WTC11 (cell line): ENCODE results near the gene JAKMIP1. TPM values are rescaled to one million over a fixed set of nuclear protein-coding genes. Genes with fewer than 3 reads are reported as not detected.
A peak's percentile ranks its signal among the peaks of the same experiment; 100 is the strongest.

Experiments
- ATAC-seq: fragments of 200-7000 bp; cut with Tn5 transposase; 2 replicates; pipeline ENCODE4 v1.10.0; 2021; ENCODE audit warnings: mild to moderate bottlenecking, moderate library complexity
- CTCF ChIA-PET: fragments of 300-600 bp; sonication (Branson Sonifier 250); formaldehyde crosslinking; loops from one replicate; lab custom pipeline; 2021; ENCODE audit warnings: antibody characterized with exemption; lab: Charles Lee
- POLR2A ChIA-PET: fragments of 350-600 bp; sonication (Branson Sonifier 250); formaldehyde crosslinking; loops from one replicate; lab custom pipeline; 2021; ENCODE audit warnings: antibody characterized with exemption; lab: Charles Lee
- DNase-seq: peaks from one replicate; pipeline ENCODE4 v3.0.0; 2021; ENCODE audit warnings: low spot score
- H3K27ac Mint-ChIP-seq: 2 replicates; pipeline ENCODE4 v1.8.0; 2021; ENCODE audit warnings: mixed read lengths
- H3K27me3 Mint-ChIP-seq: 2 replicates; pipeline ENCODE4 v1.8.0; 2021; ENCODE audit warnings: low read depth, mild to moderate bottlenecking, moderate library complexity, mixed read lengths
- H3K36me3 Mint-ChIP-seq: 2 replicates; pipeline ENCODE4 v1.8.0; 2021; ENCODE audit warnings: mixed read lengths
- H3K4me1 Mint-ChIP-seq: 2 replicates; pipeline ENCODE4 v1.8.0; 2022; ENCODE audit warnings: mixed read lengths
- H3K4me3 Mint-ChIP-seq: 2 replicates; pipeline ENCODE4 v1.8.0; 2021; ENCODE audit warnings: mild to moderate bottlenecking, moderate library complexity, mixed read lengths
- H3K9me3 Mint-ChIP-seq: 2 replicates; pipeline ENCODE4 v1.8.0; 2021; ENCODE audit warnings: mixed read lengths
- CREM ChIP-seq: sonication (generic); formaldehyde crosslinking; IDR thresholded peaks from 2 replicates; pipeline ENCODE4 v1.8.1; 2022; ENCODE audit warnings: mild to moderate bottlenecking, missing genetic modification reagents, moderate library complexity
- ELF4 ChIP-seq: sonication (generic); formaldehyde crosslinking; IDR thresholded peaks from 2 replicates; pipeline ENCODE4 v1.8.1; 2022; ENCODE audit warnings: low read depth, mild to moderate bottlenecking, moderate library complexity, missing genetic modification reagents
- FOXJ3 ChIP-seq: sonication (generic); formaldehyde crosslinking; IDR thresholded peaks from 2 replicates; pipeline ENCODE4 v1.9.0; 2021; ENCODE audit warnings: missing genetic modification reagents, mild to moderate bottlenecking, borderline replicate concordance
- FOXP1 ChIP-seq: sonication (generic); formaldehyde crosslinking; IDR thresholded peaks from 2 replicates; pipeline ENCODE4 v1.8.0; 2022; ENCODE audit warnings: missing genetic modification reagents, mild to moderate bottlenecking, moderate library complexity, borderline replicate concordance
- JUN ChIP-seq: sonication (generic); formaldehyde crosslinking; IDR thresholded peaks from 2 replicates; pipeline ENCODE4 v1.8.0; 2023; ENCODE audit warnings: mild to moderate bottlenecking, missing genetic modification reagents
- NFE2L1 ChIP-seq: sonication (generic); formaldehyde crosslinking; IDR thresholded peaks from 2 replicates; pipeline ENCODE4 v1.8.1; 2023; ENCODE audit warnings: missing genetic modification reagents
- NR1H2 ChIP-seq: sonication (generic); formaldehyde crosslinking; IDR thresholded peaks from 2 replicates; pipeline ENCODE4 v1.9.0; 2021; ENCODE audit warnings: mild to moderate bottlenecking, moderate library complexity, missing genetic modification reagents
- NR2C2 ChIP-seq: sonication (generic); formaldehyde crosslinking; IDR thresholded peaks from 2 replicates; pipeline ENCODE4 v1.8.0; 2022; ENCODE audit warnings: mild to moderate bottlenecking, missing genetic modification reagents
- PRRX2 ChIP-seq: fragments of 250-450 bp; sonication (Bioruptor Pico); IDR thresholded peaks from 2 replicates; pipeline ENCODE4 v1.8.0; 2021; ENCODE audit warnings: mild to moderate bottlenecking
- RELA ChIP-seq: sonication (generic); formaldehyde crosslinking; IDR thresholded peaks from 2 replicates; pipeline ENCODE4 v1.8.1; 2022; ENCODE audit warnings: missing genetic modification reagents, mild to moderate bottlenecking, borderline replicate concordance
- RORB ChIP-seq: fragments of 250-450 bp; sonication (Bioruptor Pico); IDR thresholded peaks from 2 replicates; pipeline ENCODE4 v1.9.0; 2021; ENCODE audit warnings: mild to moderate bottlenecking
- SOX15 ChIP-seq: fragments of 250-450 bp; sonication (Bioruptor Pico); IDR thresholded peaks from 2 replicates; pipeline ENCODE4 v1.9.0; 2021; ENCODE audit warnings: mild to moderate bottlenecking
- TP53 ChIP-seq: sonication (generic); formaldehyde crosslinking; IDR thresholded peaks from 2 replicates; pipeline ENCODE4 v1.8.1; 2023; ENCODE audit warnings: mild to moderate bottlenecking, missing genetic modification reagents
- ZBTB21 ChIP-seq: sonication (generic); formaldehyde crosslinking; IDR thresholded peaks from 2 replicates; pipeline ENCODE4 v1.8.1; 2023; ENCODE audit warnings: mild to moderate bottlenecking, missing genetic modification reagents, borderline replicate concordance
- ZNF263 ChIP-seq: sonication (generic); formaldehyde crosslinking; IDR thresholded peaks from 2 replicates; pipeline ENCODE4 v1.8.1; 2022; ENCODE audit warnings: low read depth, mild to moderate bottlenecking, moderate library complexity, missing genetic modification reagents
- total RNA-seq: library from RNA; stranded (reverse); gene quantifications from 3 replicates; pipeline ENCODE4 v1.2.3, GENCODE V29; 2021
- TF ChIP-seq, protein P1 (sequence below): sonication (generic); formaldehyde crosslinking; conservative IDR thresholded peaks from 2 replicates; pipeline ENCODE4 v1.8.1; 2023; ENCODE audit warnings: mild to moderate bottlenecking, low read depth, missing genetic modification reagents, moderate library complexity
- TF ChIP-seq, protein P2 (sequence below): sonication (generic); formaldehyde crosslinking; IDR thresholded peaks from 2 replicates; pipeline ENCODE4 v1.8.1; 2022; ENCODE audit warnings: low read depth, missing genetic modification reagents, borderline replicate concordance
- TF ChIP-seq, protein P3 (sequence below): sonication (generic); formaldehyde crosslinking; IDR thresholded peaks from 2 replicates; pipeline ENCODE4 v1.8.0; 2022; ENCODE audit warnings: mild to moderate bottlenecking, missing genetic modification reagents
- TF ChIP-seq, protein P4 (sequence below): sonication (generic); formaldehyde crosslinking; IDR thresholded peaks from 2 replicates; pipeline ENCODE4 v1.8.0; 2023; ENCODE audit warnings: missing genetic modification reagents
- TF ChIP-seq, protein P5 (sequence below): fragments of 250-450 bp; sonication (Bioruptor Pico); IDR thresholded peaks from 2 replicates; pipeline ENCODE4 v1.9.0; 2021; ENCODE audit warnings: moderate library complexity, mild to moderate bottlenecking, inconsistent platforms, borderline replicate concordance
- TF ChIP-seq, protein P6 (sequence below): fragments of 250-450 bp; sonication (Bioruptor Pico); IDR thresholded peaks from 2 replicates; pipeline ENCODE4 v1.9.0; 2021; ENCODE audit warnings: mild to moderate bottlenecking

JAKMIP1 gene
- total RNA-seq, 1 experiment from 2014 or later = 4.0 TPM

DNA sequence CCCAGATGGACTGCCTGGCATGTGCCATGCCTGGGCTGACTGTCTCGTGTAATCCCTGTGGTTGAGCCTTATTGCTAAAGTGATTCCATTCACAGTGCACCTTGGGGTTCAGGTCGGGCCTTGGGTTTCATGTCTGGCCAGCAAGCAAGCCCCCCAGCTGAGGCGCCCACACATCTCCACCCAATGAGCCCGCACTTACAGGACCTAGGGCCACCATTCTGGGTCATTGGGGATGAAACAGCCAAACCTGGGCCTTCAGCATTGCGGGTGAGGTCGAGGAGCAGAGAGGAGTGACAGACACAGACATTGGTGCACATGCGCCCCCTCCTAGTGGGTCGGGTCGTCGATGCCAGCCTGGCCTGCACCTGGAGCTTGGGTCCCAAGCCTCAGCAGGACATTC lies 48.0 kb upstream of the JAKMIP1 start (continued):
- TF ChIP-seq, protein P1, sequence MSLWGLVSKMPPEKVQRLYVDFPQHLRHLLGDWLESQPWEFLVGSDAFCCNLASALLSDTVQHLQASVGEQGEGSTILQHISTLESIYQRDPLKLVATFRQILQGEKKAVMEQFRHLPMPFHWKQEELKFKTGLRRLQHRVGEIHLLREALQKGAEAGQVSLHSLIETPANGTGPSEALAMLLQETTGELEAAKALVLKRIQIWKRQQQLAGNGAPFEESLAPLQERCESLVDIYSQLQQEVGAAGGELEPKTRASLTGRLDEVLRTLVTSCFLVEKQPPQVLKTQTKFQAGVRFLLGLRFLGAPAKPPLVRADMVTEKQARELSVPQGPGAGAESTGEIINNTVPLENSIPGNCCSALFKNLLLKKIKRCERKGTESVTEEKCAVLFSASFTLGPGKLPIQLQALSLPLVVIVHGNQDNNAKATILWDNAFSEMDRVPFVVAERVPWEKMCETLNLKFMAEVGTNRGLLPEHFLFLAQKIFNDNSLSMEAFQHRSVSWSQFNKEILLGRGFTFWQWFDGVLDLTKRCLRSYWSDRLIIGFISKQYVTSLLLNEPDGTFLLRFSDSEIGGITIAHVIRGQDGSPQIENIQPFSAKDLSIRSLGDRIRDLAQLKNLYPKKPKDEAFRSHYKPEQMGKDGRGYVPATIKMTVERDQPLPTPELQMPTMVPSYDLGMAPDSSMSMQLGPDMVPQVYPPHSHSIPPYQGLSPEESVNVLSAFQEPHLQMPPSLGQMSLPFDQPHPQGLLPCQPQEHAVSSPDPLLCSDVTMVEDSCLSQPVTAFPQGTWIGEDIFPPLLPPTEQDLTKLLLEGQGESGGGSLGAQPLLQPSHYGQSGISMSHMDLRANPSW = no peak

DNA sequence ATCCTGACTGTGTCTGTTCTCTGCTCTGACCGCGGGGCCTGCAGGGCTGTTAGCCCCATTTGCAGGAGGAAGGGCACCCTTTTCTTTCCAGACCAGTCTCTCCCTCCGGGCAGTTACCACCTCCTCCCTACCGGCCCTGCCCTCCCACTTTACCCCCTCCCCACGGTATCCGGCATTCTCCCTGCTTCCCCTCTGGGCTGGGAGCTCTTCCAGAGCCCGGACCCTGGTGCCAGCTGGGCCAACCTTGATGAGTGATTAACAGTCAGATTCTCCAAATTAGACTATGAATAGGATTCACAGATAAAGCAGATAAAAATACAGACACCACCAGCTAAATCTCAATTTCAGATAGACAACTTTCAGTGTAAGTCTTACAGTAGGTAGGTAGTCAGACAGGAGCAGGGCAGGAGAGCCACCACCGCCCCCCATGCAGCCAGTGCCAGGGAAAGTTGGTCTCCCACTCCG lies 45.9 kb upstream of the JAKMIP1 start:
- ATAC-seq = peak; percentile 3; the same call in 1 of the 2 replicates
- CTCF ChIA-PET = interaction anchor here (1.0 to 31.0 kb wide), 8 partner anchors 14 to 248 kb away, joined by 3 to 713 read pairs (median 4); partner anchors contain the start of gene WFS1

DNA sequence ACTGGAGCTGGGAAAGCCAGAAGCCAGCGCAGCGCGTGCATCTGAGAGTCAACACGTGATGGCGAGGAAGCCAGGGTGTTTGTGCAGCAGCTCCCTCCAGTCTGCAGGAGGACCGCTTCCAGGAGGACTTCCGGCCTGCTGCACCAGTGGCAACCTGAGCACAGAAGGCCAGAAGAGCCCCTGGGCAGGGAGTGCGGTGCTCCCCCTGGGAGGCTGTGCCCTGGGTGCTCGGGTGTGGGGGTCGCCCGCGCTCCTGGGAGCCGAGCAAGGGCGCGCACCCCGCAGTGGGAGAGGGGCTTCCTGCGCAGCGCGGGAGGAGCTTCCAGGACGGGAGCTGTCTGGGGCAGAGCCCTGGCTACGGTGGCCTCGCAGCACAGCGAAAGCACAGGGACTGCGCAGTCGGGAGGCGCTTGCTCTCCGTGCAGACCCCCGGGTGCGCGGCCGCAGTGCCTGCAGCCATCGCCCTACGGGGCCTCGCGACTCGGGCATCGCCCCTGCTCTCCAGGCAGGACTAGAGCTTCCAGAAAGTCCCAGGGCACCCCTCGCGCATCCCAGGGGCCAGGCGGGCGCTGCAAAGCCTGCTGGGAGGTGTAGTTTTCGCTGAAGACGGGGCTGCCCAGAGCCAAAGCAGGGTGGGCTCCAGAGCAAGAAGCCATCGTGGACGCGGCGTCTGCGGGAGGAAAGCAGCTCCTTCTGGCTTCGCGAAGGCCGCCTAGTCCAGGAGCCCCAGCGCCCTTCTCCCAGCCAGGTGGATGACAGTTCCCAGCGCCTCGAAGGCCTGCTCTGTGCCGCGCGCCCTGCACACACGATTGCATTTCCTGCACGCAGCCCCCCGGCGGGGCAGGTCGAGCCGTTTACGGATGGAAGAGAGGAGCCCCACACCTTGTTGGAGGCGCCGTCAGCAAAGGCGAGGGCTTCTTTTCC lies 45.2 kb upstream of the JAKMIP1 start:
- Mint-ChIP-seq H3K4me1 (peaks cover 24% of the 10 kb centered on the region), H3K27me3 (peaks cover 33% of the 10 kb centered on the region), H3K9me3 (peaks cover 17% of the 10 kb centered on the region), H3K36me3 (peaks cover 12% of the 10 kb centered on the region), H3K4me3 (peak overlapping the region; percentile 52), H3K27ac (no peak overlapping the region)
- peak; percentile 83 for DNase-seq
- ChIA-PET CTCF (interaction anchor here (0.8 to 31.0 kb wide), 15 partner anchors 15 to 424 kb away, joined by 3 to 713 read pairs (median 4); partner anchors contain the start of genes JAKMIP1 and WFS1), POLR2A (interaction anchor here (1.2 kb wide), 1 partner anchor 47 kb away, joined by 3 read pairs; no protein-coding TSS in a partner anchor)
- ATAC-seq = peak; percentile 90
- no peak for TF ChIP-seq CREM (CRISPR knock-in tag)
- TF ChIP-seq NR2C2 (CRISPR knock-in tag) = 0 out of 2 replicates have a peak, but pooled peaks have one; percentile 46
- TF ChIP-seq, protein P2, sequence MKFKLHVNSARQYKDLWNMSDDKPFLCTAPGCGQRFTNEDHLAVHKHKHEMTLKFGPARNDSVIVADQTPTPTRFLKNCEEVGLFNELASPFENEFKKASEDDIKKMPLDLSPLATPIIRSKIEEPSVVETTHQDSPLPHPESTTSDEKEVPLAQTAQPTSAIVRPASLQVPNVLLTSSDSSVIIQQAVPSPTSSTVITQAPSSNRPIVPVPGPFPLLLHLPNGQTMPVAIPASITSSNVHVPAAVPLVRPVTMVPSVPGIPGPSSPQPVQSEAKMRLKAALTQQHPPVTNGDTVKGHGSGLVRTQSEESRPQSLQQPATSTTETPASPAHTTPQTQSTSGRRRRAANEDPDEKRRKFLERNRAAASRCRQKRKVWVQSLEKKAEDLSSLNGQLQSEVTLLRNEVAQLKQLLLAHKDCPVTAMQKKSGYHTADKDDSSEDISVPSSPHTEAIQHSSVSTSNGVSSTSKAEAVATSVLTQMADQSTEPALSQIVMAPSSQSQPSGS (CRISPR knock-in tag) = 0 out of 2 replicates have a peak, but pooled peaks have one; percentile 25
- TF ChIP-seq TP53 (CRISPR knock-in tag) = peak; percentile 92
- 0 out of 2 replicates have a peak, but pooled peaks have one; percentile 47 for TF ChIP-seq JUN (CRISPR knock-in tag)
- peak; percentile 67; the same call in 1 of the 2 replicates for TF ChIP-seq FOXP1
- no peak for TF ChIP-seq NR1H2 (CRISPR knock-in tag)
- TF ChIP-seq, protein P3, sequence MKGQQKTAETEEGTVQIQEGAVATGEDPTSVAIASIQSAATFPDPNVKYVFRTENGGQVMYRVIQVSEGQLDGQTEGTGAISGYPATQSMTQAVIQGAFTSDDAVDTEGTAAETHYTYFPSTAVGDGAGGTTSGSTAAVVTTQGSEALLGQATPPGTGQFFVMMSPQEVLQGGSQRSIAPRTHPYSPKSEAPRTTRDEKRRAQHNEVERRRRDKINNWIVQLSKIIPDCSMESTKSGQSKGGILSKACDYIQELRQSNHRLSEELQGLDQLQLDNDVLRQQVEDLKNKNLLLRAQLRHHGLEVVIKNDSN (CRISPR knock-in tag) = peak; percentile 80
- TF ChIP-seq NFE2L1 = 0 out of 2 replicates have a peak, but pooled peaks have one; percentile 25
- TF ChIP-seq, protein P4, sequence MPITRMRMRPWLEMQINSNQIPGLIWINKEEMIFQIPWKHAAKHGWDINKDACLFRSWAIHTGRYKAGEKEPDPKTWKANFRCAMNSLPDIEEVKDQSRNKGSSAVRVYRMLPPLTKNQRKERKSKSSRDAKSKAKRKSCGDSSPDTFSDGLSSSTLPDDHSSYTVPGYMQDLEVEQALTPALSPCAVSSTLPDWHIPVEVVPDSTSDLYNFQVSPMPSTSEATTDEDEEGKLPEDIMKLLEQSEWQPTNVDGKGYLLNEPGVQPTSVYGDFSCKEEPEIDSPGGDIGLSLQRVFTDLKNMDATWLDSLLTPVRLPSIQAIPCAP (CRISPR knock-in tag) = peak; percentile 83
- peak; percentile 97 for TF ChIP-seq ZNF263 (CRISPR knock-in tag)
- TF ChIP-seq ELF4 = peak; percentile 85; the same call in 1 of the 2 replicates

More for the DNA sequence above, 45.9 kb upstream of the JAKMIP1 start:
- no peak for DNase-seq
- H3K27me3 Mint-ChIP-seq = peaks cover 33% of the 10 kb centered on the region
- TF ChIP-seq RORB (CRISPR knock-in tag) = no peak
- TF ChIP-seq, protein P5, sequence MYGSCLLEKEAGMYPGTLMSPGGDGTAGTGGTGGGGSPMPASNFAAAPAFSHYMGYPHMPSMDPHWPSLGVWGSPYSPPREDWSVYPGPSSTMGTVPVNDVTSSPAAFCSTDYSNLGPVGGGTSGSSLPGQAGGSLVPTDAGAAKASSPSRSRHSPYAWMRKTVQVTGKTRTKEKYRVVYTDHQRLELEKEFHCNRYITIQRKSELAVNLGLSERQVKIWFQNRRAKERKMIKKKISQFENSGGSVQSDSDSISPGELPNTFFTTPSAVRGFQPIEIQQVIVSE = no peak
- TF ChIP-seq, protein P4 (CRISPR knock-in tag) = no peak
- no peak for TF ChIP-seq FOXJ3 (CRISPR knock-in tag)
- TF ChIP-seq, protein P6, sequence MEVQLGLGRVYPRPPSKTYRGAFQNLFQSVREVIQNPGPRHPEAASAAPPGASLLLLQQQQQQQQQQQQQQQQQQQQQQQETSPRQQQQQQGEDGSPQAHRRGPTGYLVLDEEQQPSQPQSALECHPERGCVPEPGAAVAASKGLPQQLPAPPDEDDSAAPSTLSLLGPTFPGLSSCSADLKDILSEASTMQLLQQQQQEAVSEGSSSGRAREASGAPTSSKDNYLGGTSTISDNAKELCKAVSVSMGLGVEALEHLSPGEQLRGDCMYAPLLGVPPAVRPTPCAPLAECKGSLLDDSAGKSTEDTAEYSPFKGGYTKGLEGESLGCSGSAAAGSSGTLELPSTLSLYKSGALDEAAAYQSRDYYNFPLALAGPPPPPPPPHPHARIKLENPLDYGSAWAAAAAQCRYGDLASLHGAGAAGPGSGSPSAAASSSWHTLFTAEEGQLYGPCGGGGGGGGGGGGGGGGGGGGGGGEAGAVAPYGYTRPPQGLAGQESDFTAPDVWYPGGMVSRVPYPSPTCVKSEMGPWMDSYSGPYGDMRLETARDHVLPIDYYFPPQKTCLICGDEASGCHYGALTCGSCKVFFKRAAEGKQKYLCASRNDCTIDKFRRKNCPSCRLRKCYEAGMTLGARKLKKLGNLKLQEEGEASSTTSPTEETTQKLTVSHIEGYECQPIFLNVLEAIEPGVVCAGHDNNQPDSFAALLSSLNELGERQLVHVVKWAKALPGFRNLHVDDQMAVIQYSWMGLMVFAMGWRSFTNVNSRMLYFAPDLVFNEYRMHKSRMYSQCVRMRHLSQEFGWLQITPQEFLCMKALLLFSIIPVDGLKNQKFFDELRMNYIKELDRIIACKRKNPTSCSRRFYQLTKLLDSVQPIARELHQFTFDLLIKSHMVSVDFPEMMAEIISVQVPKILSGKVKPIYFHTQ (CRISPR knock-in tag) = no peak
- TF ChIP-seq ZBTB21 (CRISPR knock-in tag) = no peak
- TF ChIP-seq SOX15 (CRISPR knock-in tag) = no peak
- no peak for TF ChIP-seq RELA (CRISPR knock-in tag)
- TF ChIP-seq PRRX2 (CRISPR knock-in tag) = no peak
- H3K9me3 Mint-ChIP-seq = peaks cover 17% of the 10 kb centered on the region
- H3K36me3 Mint-ChIP-seq = peaks cover 12% of the 10 kb centered on the region
- POLR2A ChIA-PET = no interaction called here
- H3K4me3 Mint-ChIP-seq = peak overlapping the region; percentile 52
- no peak overlapping the region for H3K27ac Mint-ChIP-seq
- H3K4me1 Mint-ChIP-seq = peaks cover 24% of the 10 kb centered on the region
